HepG2 (cell line): ENCODE measurements around the gene NDRG3. TPM values are rescaled to one million over a fixed set of nuclear protein-coding genes. Genes with fewer than 3 reads are reported as not detected.
A peak's percentile ranks its signal among the peaks of the same experiment; 100 is the strongest.

ENCODE experiments used
- DNMT3B ChIP-seq: conservative IDR thresholded peaks from 2 replicates; pipeline ENCODE4 v1.6.1; 2016; ENCODE audit warnings: missing biosample characterization, control low read depth
- FOSL2 ChIP-seq: sonication (generic); formaldehyde crosslinking; IDR thresholded peaks from 2 replicates; pipeline ENCODE4 v1.4.0; 2020; ENCODE audit warnings: missing genetic modification reagents
- GRHL1 ChIP-seq: sonication (generic); formaldehyde crosslinking; conservative IDR thresholded peaks from 2 replicates; pipeline ENCODE4 v1.8.0; 2022; ENCODE audit warnings: missing genetic modification reagents
- HDAC2 ChIP-seq: sonication (generic); formaldehyde crosslinking; IDR thresholded peaks from 2 replicates; pipeline ENCODE4 v1.4.0; 2020; ENCODE audit warnings: missing genetic modification reagents
- JUNB ChIP-seq: sonication (generic); formaldehyde crosslinking; IDR thresholded peaks from 2 replicates; pipeline ENCODE4 v1.8.0; 2022; ENCODE audit warnings: missing genetic modification reagents, mild to moderate bottlenecking, borderline replicate concordance
- KLF13 ChIP-seq: sonication (generic); formaldehyde crosslinking; IDR thresholded peaks from 2 replicates; pipeline ENCODE4 v1.4.0; 2020; ENCODE audit warnings: mild to moderate bottlenecking, missing genetic modification reagents
- MATR3 ChIP-seq: sonication (generic); formaldehyde crosslinking; IDR thresholded peaks from 2 replicates; pipeline ENCODE4 v1.4.0; 2020; ENCODE audit warnings: missing genetic modification reagents
- SIX1 ChIP-seq: sonication (generic); formaldehyde crosslinking; IDR thresholded peaks from 2 replicates; pipeline ENCODE4 v1.4.0; 2020; ENCODE audit warnings: missing genetic modification reagents, borderline replicate concordance
- YY1 ChIP-seq: IDR thresholded peaks from 2 replicates; pipeline ENCODE4 v1.6.1; 2011; ENCODE audit warnings: low read length, low read depth, moderate library complexity, mild to moderate bottlenecking; ENCODE audit not compliant: insufficient read depth, insufficient replicate concordance
- ZBTB46 ChIP-seq: sonication (generic); formaldehyde crosslinking; IDR thresholded peaks from 2 replicates; pipeline ENCODE4 v1.4.0; 2020; ENCODE audit warnings: mild to moderate bottlenecking, missing genetic modification reagents, borderline replicate concordance
- ZNF335 ChIP-seq: sonication (generic); formaldehyde crosslinking; IDR thresholded peaks from 2 replicates; pipeline ENCODE4 v1.4.0; 2020; ENCODE audit warnings: missing genetic modification reagents
- ZNF83 ChIP-seq: sonication (generic); formaldehyde crosslinking; IDR thresholded peaks from 2 replicates; pipeline ENCODE4 v1.4.0; 2020; ENCODE audit warnings: missing genetic modification reagents, mild to moderate bottlenecking, borderline replicate concordance
- polyA plus RNA-seq, 8 experiments: library from polyadenylated mRNA; depleted of rRNA in 3 of 8; stranded (reverse) in 7 of 8; unstranded in 1 of 8; fragments of >200 nt; fragmentation: Illumina TruSeq in 4 of 8; extraction: Trizol in 4 of 8; gene quantifications; 2 replicates each; pipeline versions ENCODE4 v1.2.1 to v1.2.3, GENCODE V29; 2011 to 2016; ENCODE audit warnings: low read depth in 4 of 8, missing spikeins in 1 of 8, mixed read lengths in 1 of 8; ENCODE audit not compliant: insufficient read depth in 1 of 8
- total RNA-seq, 5 experiments: library from RNA; depleted of rRNA; stranded (reverse); fragments of >200 nt; fragmentation: Illumina TruSeq; extraction: Trizol; gene quantifications; 2 replicates each; pipeline ENCODE4 v1.2.3, GENCODE V29; 2016; ENCODE audit warnings: low read depth in 1 of 5
- TF ChIP-seq, protein P1 (sequence below): sonication (generic); formaldehyde crosslinking; IDR thresholded peaks from 2 replicates; pipeline ENCODE4 v1.4.0; 2020; ENCODE audit warnings: missing genetic modification reagents
- TF ChIP-seq, protein P2 (sequence below): sonication (generic); formaldehyde crosslinking; IDR thresholded peaks from 2 replicates; pipeline ENCODE4 v1.5.0; 2020; ENCODE audit warnings: mild to moderate bottlenecking, missing genetic modification reagents, borderline replicate concordance
- TF ChIP-seq, protein P3 (sequence below): sonication (generic); formaldehyde crosslinking; IDR thresholded peaks from 2 replicates; pipeline ENCODE4 v1.5.0; 2020; ENCODE audit warnings: missing genetic modification reagents

The NDRG3 gene
- total and polyA plus RNA-seq, 2 of the 13 experiments (the other 11 are each of a cell fraction or from before 2014, with no cell fraction given) = 36.0 to 40.5 TPM

- TF ChIP-seq ZNF335 (CRISPR knock-in tag) = 0 out of 2 replicates have a peak, but pooled peaks have one; percentile 11
- TF ChIP-seq ZNF83 (CRISPR knock-in tag) = no peak; the same call in 1 of the 2 replicates
- TF ChIP-seq DNMT3B (CRISPR knock-in tag) = no peak; the same call in 1 of the 2 replicates
- peak; percentile 59; the same call in 1 of the 2 replicates for TF ChIP-seq SIX1 (CRISPR knock-in tag)
- TF ChIP-seq YY1 = no peak
- no peak; the same call in 1 of the 2 replicates for TF ChIP-seq MATR3 (CRISPR knock-in tag)
- peak; percentile 89; the same call in 1 of the 2 replicates for TF ChIP-seq HDAC2
- no peak for TF ChIP-seq GRHL1
- no peak for TF ChIP-seq ZBTB46 (CRISPR knock-in tag)
- TF ChIP-seq, protein P1, sequence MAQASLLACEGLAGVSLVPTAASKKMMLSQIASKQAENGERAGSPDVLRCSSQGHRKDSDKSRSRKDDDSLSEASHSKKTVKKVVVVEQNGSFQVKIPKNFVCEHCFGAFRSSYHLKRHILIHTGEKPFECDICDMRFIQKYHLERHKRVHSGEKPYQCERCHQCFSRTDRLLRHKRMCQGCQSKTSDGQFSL (CRISPR knock-in tag) = no peak; the same call in 1 of the 2 replicates
- TF ChIP-seq KLF13 (CRISPR knock-in tag) = no peak; the same call in 1 of the 2 replicates
- peak; percentile 43 for TF ChIP-seq FOSL2 (CRISPR knock-in tag)
- no peak for TF ChIP-seq JUNB (CRISPR knock-in tag)
- TF ChIP-seq, protein P2, sequence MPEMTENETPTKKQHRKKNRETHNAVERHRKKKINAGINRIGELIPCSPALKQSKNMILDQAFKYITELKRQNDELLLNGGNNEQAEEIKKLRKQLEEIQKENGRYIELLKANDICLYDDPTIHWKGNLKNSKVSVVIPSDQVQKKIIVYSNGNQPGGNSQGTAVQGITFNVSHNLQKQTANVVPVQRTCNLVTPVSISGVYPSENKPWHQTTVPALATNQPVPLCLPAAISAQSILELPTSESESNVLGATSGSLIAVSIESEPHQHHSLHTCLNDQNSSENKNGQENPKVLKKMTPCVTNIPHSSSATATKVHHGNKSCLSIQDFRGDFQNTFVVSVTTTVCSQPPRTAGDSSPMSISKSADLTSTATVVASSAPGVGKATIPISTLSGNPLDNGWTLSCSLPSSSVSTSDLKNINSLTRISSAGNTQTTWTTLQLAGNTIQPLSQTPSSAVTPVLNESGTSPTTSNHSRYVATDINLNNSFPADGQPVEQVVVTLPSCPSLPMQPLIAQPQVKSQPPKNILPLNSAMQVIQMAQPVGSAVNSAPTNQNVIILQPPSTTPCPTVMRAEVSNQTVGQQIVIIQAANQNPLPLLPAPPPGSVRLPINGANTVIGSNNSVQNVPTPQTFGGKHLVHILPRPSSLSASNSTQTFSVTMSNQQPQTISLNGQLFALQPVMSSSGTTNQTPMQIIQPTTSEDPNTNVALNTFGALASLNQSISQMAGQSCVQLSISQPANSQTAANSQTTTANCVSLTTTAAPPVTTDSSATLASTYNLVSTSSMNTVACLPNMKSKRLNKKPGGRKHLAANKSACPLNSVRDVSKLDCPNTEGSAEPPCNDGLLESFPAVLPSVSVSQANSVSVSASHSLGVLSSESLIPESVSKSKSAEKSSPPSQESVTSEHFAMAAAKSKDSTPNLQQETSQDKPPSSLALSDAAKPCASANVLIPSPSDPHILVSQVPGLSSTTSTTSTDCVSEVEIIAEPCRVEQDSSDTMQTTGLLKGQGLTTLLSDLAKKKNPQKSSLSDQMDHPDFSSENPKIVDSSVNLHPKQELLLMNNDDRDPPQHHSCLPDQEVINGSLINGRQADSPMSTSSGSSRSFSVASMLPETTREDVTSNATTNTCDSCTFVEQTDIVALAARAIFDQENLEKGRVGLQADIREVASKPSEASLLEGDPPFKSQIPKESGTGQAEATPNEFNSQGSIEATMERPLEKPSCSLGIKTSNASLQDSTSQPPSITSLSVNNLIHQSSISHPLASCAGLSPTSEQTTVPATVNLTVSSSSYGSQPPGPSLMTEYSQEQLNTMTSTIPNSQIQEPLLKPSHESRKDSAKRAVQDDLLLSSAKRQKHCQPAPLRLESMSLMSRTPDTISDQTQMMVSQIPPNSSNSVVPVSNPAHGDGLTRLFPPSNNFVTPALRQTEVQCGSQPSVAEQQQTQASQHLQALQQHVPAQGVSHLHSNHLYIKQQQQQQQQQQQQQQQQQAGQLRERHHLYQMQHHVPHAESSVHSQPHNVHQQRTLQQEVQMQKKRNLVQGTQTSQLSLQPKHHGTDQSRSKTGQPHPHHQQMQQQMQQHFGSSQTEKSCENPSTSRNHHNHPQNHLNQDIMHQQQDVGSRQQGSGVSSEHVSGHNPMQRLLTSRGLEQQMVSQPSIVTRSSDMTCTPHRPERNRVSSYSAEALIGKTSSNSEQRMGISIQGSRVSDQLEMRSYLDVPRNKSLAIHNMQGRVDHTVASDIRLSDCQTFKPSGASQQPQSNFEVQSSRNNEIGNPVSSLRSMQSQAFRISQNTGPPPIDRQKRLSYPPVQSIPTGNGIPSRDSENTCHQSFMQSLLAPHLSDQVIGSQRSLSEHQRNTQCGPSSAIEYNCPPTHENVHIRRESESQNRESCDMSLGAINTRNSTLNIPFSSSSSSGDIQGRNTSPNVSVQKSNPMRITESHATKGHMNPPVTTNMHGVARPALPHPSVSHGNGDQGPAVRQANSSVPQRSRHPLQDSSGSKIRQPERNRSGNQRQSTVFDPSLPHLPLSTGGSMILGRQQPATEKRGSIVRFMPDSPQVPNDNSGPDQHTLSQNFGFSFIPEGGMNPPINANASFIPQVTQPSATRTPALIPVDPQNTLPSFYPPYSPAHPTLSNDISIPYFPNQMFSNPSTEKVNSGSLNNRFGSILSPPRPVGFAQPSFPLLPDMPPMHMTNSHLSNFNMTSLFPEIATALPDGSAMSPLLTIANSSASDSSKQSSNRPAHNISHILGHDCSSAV (CRISPR knock-in tag) = no peak
- TF ChIP-seq, protein P3, sequence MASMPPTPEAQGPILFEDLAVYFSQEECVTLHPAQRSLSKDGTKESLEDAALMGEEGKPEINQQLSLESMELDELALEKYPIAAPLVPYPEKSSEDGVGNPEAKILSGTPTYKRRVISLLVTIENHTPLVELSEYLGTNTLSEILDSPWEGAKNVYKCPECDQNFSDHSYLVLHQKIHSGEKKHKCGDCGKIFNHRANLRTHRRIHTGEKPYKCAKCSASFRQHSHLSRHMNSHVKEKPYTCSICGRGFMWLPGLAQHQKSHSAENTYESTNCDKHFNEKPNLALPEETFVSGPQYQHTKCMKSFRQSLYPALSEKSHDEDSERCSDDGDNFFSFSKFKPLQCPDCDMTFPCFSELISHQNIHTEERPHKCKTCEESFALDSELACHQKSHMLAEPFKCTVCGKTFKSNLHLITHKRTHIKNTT = no peak
Observed at GRCh38 chr20:36632487-36633284, 113.2 kb downstream of the NDRG3 start (continued).
